Right atrium auricular region (tissue), 2 donors: ENCODE measurements around the gene PPP6R3. TPM values are rescaled to one million over a fixed set of nuclear protein-coding genes. Genes with fewer than 3 reads are reported as not detected.

ENCODE experiments used
- DNase-seq: peaks from one replicate; pipeline ENCODE4 v3.0.0-alpha.2; 2019; ENCODE audit warnings: low spot score
- H3K27ac ChIP-seq, 2 donors: fragments of 200-600 bp; sonication (generic); 1 replicate in 1 of 2; 2 replicates in 1 of 2; pipeline ENCODE4 v1.5.1; 2016 to 2019
- H3K27me3 ChIP-seq, 2 donors: fragments of 200-600 bp; sonication (generic); one replicate each; pipeline versions ENCODE4 v1.5.1 to v1.6.0; 2017 to 2019
- H3K36me3 ChIP-seq: fragments of 200-600 bp; sonication (generic); one replicate; pipeline ENCODE4 v1.5.1; 2016
- H3K4me1 ChIP-seq, 2 donors: fragments of 200-600 bp; sonication (generic); one replicate each; pipeline versions ENCODE4 v1.5.1 to v1.6.0; 2017 to 2019
- H3K4me3 ChIP-seq, 2 donors: fragments of 200-600 bp; sonication (generic); 1 replicate in 1 of 2; 2 replicates in 1 of 2; pipeline ENCODE4 v1.5.1; 2017 to 2019; ENCODE audit warnings: mild to moderate bottlenecking in 1 of 2, moderate library complexity in 1 of 2
- H3K9me3 ChIP-seq, 2 donors: fragments of 200-600 bp; sonication (generic); one replicate each; pipeline ENCODE4 v1.5.1; 2019
- total RNA-seq, 2 donors: library from RNA; depleted of rRNA; stranded (reverse); fragments of >200 nt; gene quantifications; one replicate each; pipeline ENCODE4 v1.1.0, GENCODE V29; 2016
- TF ChIP-seq, protein P1 (sequence below), 2 donors: fragments of 200-600 bp; sonication (generic); IDR thresholded peaks; one replicate each; pipeline ENCODE4 v1.5.1; 2019; ENCODE audit warnings: antibody characterized with exemption in 2 of 2

The PPP6R3 gene
- total RNA-seq, 2 donors from 2014 or later: 81.1 to 95.2 TPM

DNA sequence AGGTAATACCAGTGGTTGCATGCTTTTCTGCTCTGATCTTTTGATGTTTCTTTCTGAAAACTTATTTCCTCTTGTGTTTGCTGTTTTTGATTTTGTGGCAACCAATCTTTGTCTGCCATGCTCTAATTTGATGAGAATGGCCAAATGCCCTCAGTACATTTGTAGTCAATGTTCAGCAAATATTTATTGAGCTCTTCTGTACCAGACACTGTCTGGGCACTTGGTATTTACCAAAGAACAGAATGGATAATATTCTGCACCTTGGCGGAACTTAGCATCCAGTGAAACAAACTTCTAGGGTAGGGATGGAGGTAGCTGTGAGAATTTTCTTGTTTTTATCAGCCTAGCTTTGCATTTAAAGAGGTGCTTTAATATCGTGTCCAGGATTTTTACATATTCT is 19.6 kb downstream of the PPP6R3 start:
- no peak for DNase-seq
- peaks cover 0 to 56% of the 10 kb centered on the region in 2 donors for H3K4me1 ChIP-seq
- H3K9me3 ChIP-seq: no peaks in the 10 kb centered on the region
- H3K4me3 ChIP-seq: no peak overlapping the region
- no peaks in the 10 kb centered on the region for H3K27me3 ChIP-seq
- TF ChIP-seq, protein P1, sequence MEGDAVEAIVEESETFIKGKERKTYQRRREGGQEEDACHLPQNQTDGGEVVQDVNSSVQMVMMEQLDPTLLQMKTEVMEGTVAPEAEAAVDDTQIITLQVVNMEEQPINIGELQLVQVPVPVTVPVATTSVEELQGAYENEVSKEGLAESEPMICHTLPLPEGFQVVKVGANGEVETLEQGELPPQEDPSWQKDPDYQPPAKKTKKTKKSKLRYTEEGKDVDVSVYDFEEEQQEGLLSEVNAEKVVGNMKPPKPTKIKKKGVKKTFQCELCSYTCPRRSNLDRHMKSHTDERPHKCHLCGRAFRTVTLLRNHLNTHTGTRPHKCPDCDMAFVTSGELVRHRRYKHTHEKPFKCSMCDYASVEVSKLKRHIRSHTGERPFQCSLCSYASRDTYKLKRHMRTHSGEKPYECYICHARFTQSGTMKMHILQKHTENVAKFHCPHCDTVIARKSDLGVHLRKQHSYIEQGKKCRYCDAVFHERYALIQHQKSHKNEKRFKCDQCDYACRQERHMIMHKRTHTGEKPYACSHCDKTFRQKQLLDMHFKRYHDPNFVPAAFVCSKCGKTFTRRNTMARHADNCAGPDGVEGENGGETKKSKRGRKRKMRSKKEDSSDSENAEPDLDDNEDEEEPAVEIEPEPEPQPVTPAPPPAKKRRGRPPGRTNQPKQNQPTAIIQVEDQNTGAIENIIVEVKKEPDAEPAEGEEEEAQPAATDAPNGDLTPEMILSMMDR (IDR thresholded peaks at IDR 0.05): no peak
- H3K36me3 ChIP-seq: no peaks in the 10 kb centered on the region
- H3K27ac ChIP-seq: no peak overlapping the region

DNA sequence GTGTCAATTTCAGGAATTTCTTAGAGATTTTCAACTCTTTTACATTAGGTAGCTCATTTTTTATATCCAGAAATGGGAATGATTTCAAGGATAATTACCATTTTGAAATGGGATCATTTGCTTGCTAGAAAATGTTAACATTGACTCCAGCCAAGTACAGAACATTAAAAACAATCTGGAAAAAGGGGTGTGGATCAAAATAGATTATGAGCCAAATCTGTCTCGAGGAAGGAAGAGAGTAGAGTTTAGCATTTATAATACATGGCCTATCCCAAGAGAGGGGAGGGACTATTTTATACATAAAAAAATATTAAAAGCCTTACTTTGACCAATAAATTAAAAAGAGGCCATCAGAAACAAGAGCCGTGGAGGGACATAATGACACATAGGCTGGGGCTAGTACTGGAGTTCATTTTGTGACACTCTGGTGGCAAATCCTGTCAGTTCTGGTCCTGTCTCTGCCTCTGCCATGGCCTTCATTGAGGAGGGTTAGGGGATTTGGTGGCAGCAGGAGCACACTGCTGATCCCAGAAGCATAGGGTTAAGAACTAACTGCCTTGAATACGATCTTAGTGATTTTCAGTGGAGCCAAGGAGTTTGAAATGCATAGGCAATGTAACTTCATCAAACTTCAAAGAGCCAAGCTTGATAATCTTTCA is 20.4 kb downstream of the PPP6R3 start:
- H3K27me3 ChIP-seq: no peaks in the 10 kb centered on the region
- TF ChIP-seq, protein P1 (IDR thresholded peaks at IDR 0.05): no peak
- no peaks in the 10 kb centered on the region for H3K9me3 ChIP-seq
- peaks cover 0 to 56% of the 10 kb centered on the region in 2 donors for H3K4me1 ChIP-seq
- no peaks in the 10 kb centered on the region for H3K36me3 ChIP-seq
- DNase-seq: no peak
- H3K4me3 ChIP-seq: no peak overlapping the region
- peak overlapping the region in 1 of 2 donors; percentile 8 for H3K27ac ChIP-seq

- Histone ChIP-seq H3K27me3 (no peaks in the 10 kb centered on the region), H3K4me3 (no peak overlapping the region), H3K9me3 (no peaks in the 10 kb centered on the region), H3K4me1 (peaks cover 0 to 55% of the 10 kb centered on the region in 2 donors), H3K36me3 (no peaks in the 10 kb centered on the region), H3K27ac (peak overlapping the region in 1 of 2 donors; percentile 8)
- TF ChIP-seq, protein P1 (IDR thresholded peaks at IDR 0.05): no peak
- no peak for DNase-seq
Measured at GRCh38 chr11:68481579-68482240, 21.2 kb downstream of the PPP6R3 start.

DNA sequence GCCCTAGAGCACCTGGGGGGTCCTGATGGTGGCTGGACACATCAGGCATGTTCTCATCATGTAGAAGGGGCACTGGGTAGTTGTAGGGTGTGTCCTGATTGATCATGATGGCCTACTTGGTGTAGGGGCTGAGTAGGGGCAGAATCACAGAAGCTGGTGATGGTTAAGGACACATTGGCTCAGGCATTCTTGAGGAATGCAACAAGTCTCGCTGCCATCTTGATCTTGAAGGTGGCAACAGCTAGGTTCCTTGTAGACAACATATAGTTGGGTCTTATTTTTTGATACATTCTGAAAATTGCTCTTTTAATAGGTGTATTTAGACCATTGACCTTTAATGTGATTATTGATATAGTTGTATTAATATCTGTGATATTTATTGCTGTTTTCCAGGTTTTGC is 28.1 kb downstream of the PPP6R3 start:
- no peak for DNase-seq
- peaks cover 0 to 21% of the 10 kb centered on the region in 2 donors for H3K4me1 ChIP-seq
- no peak overlapping the region for H3K27ac ChIP-seq
- H3K9me3 ChIP-seq: no peaks in the 10 kb centered on the region
- no peaks in the 10 kb centered on the region for H3K36me3 ChIP-seq
- H3K4me3 ChIP-seq: no peak overlapping the region
- TF ChIP-seq, protein P1 (IDR thresholded peaks at IDR 0.05): no peak
- H3K27me3 ChIP-seq: no peaks in the 10 kb centered on the region

- Histone ChIP-seq H3K36me3 (no peaks in the 10 kb centered on the region), H3K4me3 (no peak overlapping the region), H3K4me1 (peaks cover 0 to 54% of the 10 kb centered on the region in 2 donors), H3K27ac (no peak overlapping the region), H3K27me3 (no peaks in the 10 kb centered on the region), H3K9me3 (no peaks in the 10 kb centered on the region)
- TF ChIP-seq, protein P1 (IDR thresholded peaks at IDR 0.05): no peak
- DNase-seq: no peak
Measured at GRCh38 chr11:68495220-68495729, 34.7 kb downstream of the PPP6R3 start.
